H9 (cell line): Measurements from ENCODE around the gene HOXD8. TPM values are rescaled to one million over a fixed set of nuclear protein-coding genes. Genes with fewer than 3 reads are reported as not detected.
A peak's percentile ranks its signal among the peaks of the same experiment; 100 is the strongest.

ENCODE experiments used
- DNase-seq: peaks from one replicate; pipeline ENCODE4 v3.0.0-alpha.2; 2017
- H2AFZ ChIP-seq: one replicate; pipeline ENCODE4 v1.6.1; 2013; ENCODE audit warnings: mild to moderate bottlenecking, low read length, control low read depth, moderate library complexity
- H2AK5ac ChIP-seq: 2 replicates; pipeline ENCODE4 v1.6.1; 2013; ENCODE audit warnings: low read length, control low read depth, mixed read lengths; ENCODE audit not compliant: insufficient read length
- H2BK120ac ChIP-seq: one replicate; pipeline ENCODE4 v1.6.1; 2013; ENCODE audit warnings: low read depth, mild to moderate bottlenecking, low read length, control low read depth, inconsistent platforms; ENCODE audit not compliant: poor library complexity, severe bottlenecking
- H2BK12ac ChIP-seq: 2 replicates; pipeline ENCODE4 v1.6.1; 2013; ENCODE audit warnings: low read length, control low read depth, mixed read lengths, low read depth; ENCODE audit not compliant: insufficient read length
- H2BK15ac ChIP-seq: 2 replicates; pipeline ENCODE4 v1.6.1; 2013; ENCODE audit warnings: low read depth, low read length, control low read depth
- H2BK20ac ChIP-seq: one replicate; pipeline ENCODE4 v1.6.1; 2013; ENCODE audit warnings: low read depth, mild to moderate bottlenecking, low read length, control low read depth, inconsistent platforms; ENCODE audit not compliant: poor library complexity, severe bottlenecking
- H2BK5ac ChIP-seq: 2 replicates; pipeline ENCODE4 v1.6.1; 2013; ENCODE audit warnings: low read length, control low read depth, mixed read lengths; ENCODE audit not compliant: insufficient read length
- H3K14ac ChIP-seq: 2 replicates; pipeline ENCODE4 v1.6.1; 2013; ENCODE audit warnings: low read length, control low read depth; ENCODE audit not compliant: insufficient read depth
- H3K18ac ChIP-seq: 2 replicates; pipeline ENCODE4 v1.6.1; 2013; ENCODE audit warnings: low read depth, mild to moderate bottlenecking, mixed read lengths, low read length, control low read depth; ENCODE audit not compliant: insufficient read length
- H3K23ac ChIP-seq: 2 replicates; pipeline ENCODE4 v1.6.1; 2013; ENCODE audit warnings: low read length, control low read depth, mixed read lengths, low read depth; ENCODE audit not compliant: insufficient read length
- H3K23me2 ChIP-seq: 2 replicates; pipeline ENCODE4 v1.6.1; 2013; ENCODE audit warnings: low read depth, mild to moderate bottlenecking, mixed read lengths, low read length, control low read depth; ENCODE audit not compliant: insufficient read length, poor library complexity, severe bottlenecking
- H3K27ac ChIP-seq: 2 replicates; pipeline ENCODE4 v1.5.1; 2013; ENCODE audit warnings: low read length, control low read depth, mixed read lengths, low read depth; ENCODE audit not compliant: insufficient read length
- H3K27me3 ChIP-seq: 2 replicates; pipeline ENCODE4 v1.6.1; 2013; ENCODE audit warnings: low read length, control low read depth, inconsistent platforms; ENCODE audit not compliant: insufficient read depth
- H3K4ac ChIP-seq: 2 replicates; pipeline ENCODE4 v1.6.1; 2013; ENCODE audit warnings: low read depth, mild to moderate bottlenecking, control low read depth, inconsistent platforms, low read length, moderate library complexity
- H3K4me1 ChIP-seq: 2 replicates; pipeline ENCODE4 v1.6.1; 2013; ENCODE audit warnings: low read length, control low read depth, inconsistent platforms; ENCODE audit not compliant: insufficient read depth
- H3K4me2 ChIP-seq: 2 replicates; pipeline ENCODE4 v1.6.1; 2013; ENCODE audit warnings: low read length, control low read depth, mixed read lengths; ENCODE audit not compliant: insufficient read length, insufficient read depth
- H3K56ac ChIP-seq: 2 replicates; pipeline ENCODE4 v1.6.1; 2013; ENCODE audit warnings: low read depth, mild to moderate bottlenecking, mixed read lengths, low read length, control low read depth; ENCODE audit not compliant: insufficient read length
- H3K79me1 ChIP-seq: 2 replicates; pipeline ENCODE4 v1.6.1; 2013; ENCODE audit warnings: low read depth, mild to moderate bottlenecking, moderate library complexity, low read length, control low read depth, inconsistent platforms; ENCODE audit not compliant: insufficient read depth, poor library complexity, severe bottlenecking
- H3K79me2 ChIP-seq: 2 replicates; pipeline ENCODE4 v1.6.1; 2013; ENCODE audit warnings: low read length, control low read depth, inconsistent platforms; ENCODE audit not compliant: insufficient read depth
- H3K9ac ChIP-seq: 2 replicates; pipeline ENCODE4 v1.6.1; 2013; ENCODE audit warnings: low read length, control low read depth, mixed read lengths; ENCODE audit not compliant: insufficient read length; ENCODE audit errors: extremely low read depth
- H3K9me3 ChIP-seq: one replicate; pipeline ENCODE4 v1.6.1; 2013; ENCODE audit warnings: low read depth, low read length, inconsistent platforms; ENCODE audit not compliant: control insufficient read depth
- H3T11ph ChIP-seq: one replicate; pipeline ENCODE4 v1.6.1; 2013; ENCODE audit warnings: mild to moderate bottlenecking, low read length, control low read depth, inconsistent platforms
- H4K20me1 ChIP-seq: one replicate; pipeline ENCODE4 v1.6.1; 2013; ENCODE audit not compliant: control insufficient read depth, insufficient read length, insufficient read depth
- H4K5ac ChIP-seq: 2 replicates; pipeline ENCODE4 v1.6.1; 2013; ENCODE audit warnings: low read depth, mild to moderate bottlenecking, mixed read lengths, low read length, control low read depth; ENCODE audit not compliant: insufficient read length
- H4K8ac ChIP-seq: replicated peaks from 2 replicates; pipeline ENCODE4 v1.6.1; 2013; ENCODE audit warnings: low read length, control low read depth, mixed read lengths, low read depth; ENCODE audit not compliant: insufficient read length
- H4K91ac ChIP-seq: 2 replicates; pipeline ENCODE4 v1.6.1; 2013; ENCODE audit warnings: low read depth, mild to moderate bottlenecking, moderate library complexity, mixed read lengths, low read length, control low read depth; ENCODE audit not compliant: insufficient read length
- H3K27ac Mint-ChIP-seq, 3 experiments: 2 replicates in 2 of 3; 3 replicates in 1 of 3; pipeline ENCODE4 v1.8.0; 2020 to 2021; ENCODE audit warnings: mixed read lengths in 3 of 3, mild to moderate bottlenecking in 1 of 3, moderate library complexity in 1 of 3
- H3K27me3 Mint-ChIP-seq: 2 replicates; pipeline ENCODE4 v1.8.0; 2021; ENCODE audit warnings: low read depth, mild to moderate bottlenecking, moderate library complexity, mixed read lengths
- H3K36me3 Mint-ChIP-seq, 3 experiments: 2 replicates in 2 of 3; 3 replicates in 1 of 3; pipeline ENCODE4 v1.8.0; 2020 to 2021; ENCODE audit warnings: low read depth in 3 of 3, mixed read lengths in 3 of 3; ENCODE audit not compliant: insufficient read depth in 1 of 3
- H3K4me1 Mint-ChIP-seq, 2 experiments: 2 replicates each; pipeline ENCODE4 v1.8.0; 2020; ENCODE audit warnings: mixed read lengths in 2 of 2
- H3K4me3 Mint-ChIP-seq, 2 experiments: 2 replicates in 1 of 2; 3 replicates in 1 of 2; pipeline ENCODE4 v1.8.0; 2020 to 2021; ENCODE audit warnings: mild to moderate bottlenecking in 2 of 2, mixed read lengths in 2 of 2, moderate library complexity in 1 of 2
- H3K9me3 Mint-ChIP-seq, 2 experiments: 2 replicates in 1 of 2; 3 replicates in 1 of 2; pipeline ENCODE4 v1.8.0; 2020; ENCODE audit warnings: mild to moderate bottlenecking in 2 of 2, mixed read lengths in 2 of 2, moderate library complexity in 1 of 2
- CTCF ChIP-seq: fragments of 200-600 bp; sonication (generic); conservative IDR thresholded peaks from 3 replicates; pipeline ENCODE4 v1.8.0; 2021; ENCODE audit warnings: antibody characterized with exemption, mild to moderate bottlenecking
- WGBS: extraction: QIAGEN DNeasy Blood & Tissue Kit; methylation state at CpG from one replicate; pipeline ENCODE4 v1.1.7; 2013; ENCODE audit warnings: missing lambda C conversion rate, low lambda C conversion rate, mixed read lengths; ENCODE audit not compliant: insufficient read length; ENCODE audit errors: extremely low coverage; 5-methylcytosine and 5-hydroxymethylcytosine counted together
- total RNA-seq: library from RNA; stranded (reverse); gene quantifications from 2 replicates; pipeline ENCODE4 v1.2.1, GENCODE V29; 2021

Gene HOXD8
- total RNA-seq, 1 experiment from 2014 or later: not detected

- Histone ChIP-seq H2AFZ (no peak overlapping the region), H2AK5ac (no peak overlapping the region), H3K9me3 (no peaks in the 10 kb centered on the region), H3K4me2 (no peak overlapping the region), H3K27ac (no peak overlapping the region), H3K79me2 (no peaks in the 10 kb centered on the region), H4K8ac (no peak overlapping the region), H3K9ac (no peak overlapping the region), H4K91ac (no peak overlapping the region), H3K14ac (no peak overlapping the region), H4K20me1 (peaks cover 2% of the 10 kb centered on the region), H3K18ac (no peak overlapping the region), H2BK20ac (no peak overlapping the region), H4K5ac (no peak overlapping the region), H3T11ph (no peak overlapping the region), H3K23me2 (no peaks in the 10 kb centered on the region), H3K23ac (no peak overlapping the region), H3K56ac (no peak overlapping the region), H3K4me1 (no peaks in the 10 kb centered on the region), H2BK5ac (no peak overlapping the region), H2BK15ac (no peak overlapping the region), H3K27me3 (peaks cover 99% of the 10 kb centered on the region), H3K79me1 (no peaks in the 10 kb centered on the region), H3K4ac (no peak overlapping the region), H2BK120ac (no peak overlapping the region), H2BK12ac (no peak overlapping the region)
- no peak for DNase-seq
- H3K4me1 Mint-ChIP-seq: peaks cover 3 to 33% of the 10 kb centered on the region in 2 experiments; a peak in 3 of 4 replicates
- no peak for TF ChIP-seq CTCF
- H3K36me3 Mint-ChIP-seq: no peaks in the 10 kb centered on the region; a peak in 1 of 7 replicates
- H3K27ac Mint-ChIP-seq: no peak overlapping the region
- WGBS: no CpG with 5 or more reads among the region's 29 CpGs
- H3K27me3 Mint-ChIP-seq: peaks cover 100% of the 10 kb centered on the region
- peak overlapping the region in 1 of 2 experiments; percentile 38; a peak in 2 of 5 replicates for H3K4me3 Mint-ChIP-seq
- peaks cover 2 to 5% of the 10 kb centered on the region in 2 experiments; a peak in 3 of 5 replicates for H3K9me3 Mint-ChIP-seq
These were observed 33.6 kb downstream of the HOXD8 start for GRCh38 chr2:176162911-176163671.
